Posterior vena cava (tissue), 2 donors: ENCODE measurements around the gene MTCL1. TPM values are rescaled to one million over a fixed set of nuclear protein-coding genes. Genes with fewer than 3 reads are reported as not detected.

ENCODE experiments used
- DNase-seq: peaks from one replicate; pipeline ENCODE4 v3.0.0-alpha.2; 2020; ENCODE audit warnings: low spot score
- intact Hi-C, 2 donors: fragments of 100-400 bp; cut with DNase I; formaldehyde crosslinking; loops; one replicate each; pipeline versions ENCODE4 v1.14.1 to v1.14.2; 2022 to 2023
- long read RNA-seq, 2 donors: library from polyadenylated mRNA; unstranded; transcript quantifications; one replicate each; pipeline ENCODE4 v2.0.0, GENCODE V29; 2020 to 2021
- total RNA-seq, 2 donors: library from RNA; stranded (reverse); fragmentation: NEBNext Ultra II Directional; extraction: Animal tissue kit (Norgen Biotek cat#: 25700); gene quantifications; one replicate each; pipeline ENCODE4 v1.2.1, GENCODE V29; 2021
- donor health status: DM: yes; HTN: yes; CAD: no.
- donor health status: DM: yes; HTN: yes; CAD: no.

The MTCL1 gene
- total RNA-seq, result 10 to 100 TPM in 1 of 2 donors, 1 to 10 TPM in 1; 7.4 to 17.2 TPM
- long read RNA-seq, donor 1, partial matches to known transcripts, result 1 of 2 reads
- long read RNA-seq, donor 1, other reads (novel, unspliced or antisense), result 1 of 2 reads
- long read RNA-seq, donor 2, partial matches to known transcripts, result 13 of 16 reads
- long read RNA-seq, donor 2, other reads (novel, unspliced or antisense), result 3 of 16 reads

GRCh38 chr18:8705238-8705960 is at the start of gene MTCL1:
MTCL1 (plus strand) TSS chr18:8705556; CDS start chr18:8705661, 105 bp downstream.
- no peak for DNase-seq
- intact Hi-C loops, result loop anchor here (10.0 kb wide), 2 partner anchors 89 to 279 kb away; no protein-coding TSS in a partner anchor

DNA sequence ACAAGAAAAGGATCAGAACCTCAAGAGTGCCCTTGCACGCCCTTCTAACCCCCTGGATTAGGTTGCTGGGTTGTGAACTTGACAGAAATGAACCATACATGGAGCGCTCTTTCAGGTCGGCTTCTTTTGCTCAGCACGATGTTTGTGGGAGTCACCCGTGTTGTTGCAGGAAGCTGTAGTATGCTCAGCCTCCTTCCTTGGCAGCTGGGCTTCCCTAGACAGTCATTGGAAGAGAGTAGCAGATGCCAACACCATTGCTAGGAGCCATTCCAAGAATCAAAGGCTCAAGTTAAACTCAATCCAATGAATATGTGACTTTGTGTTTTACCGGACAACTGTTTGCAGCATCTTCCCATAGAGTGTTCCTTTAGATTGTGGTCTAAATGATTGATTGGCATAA is 49.1 kb upstream of the MTCL1 start:
- intact Hi-C loops, result no loop called here
- no peak for DNase-seq

GRCh38 chr18:8657050-8657820 is 48.1 kb upstream of the MTCL1 start:
- intact Hi-C loops, result no loop called here
- no peak for DNase-seq

DNA sequence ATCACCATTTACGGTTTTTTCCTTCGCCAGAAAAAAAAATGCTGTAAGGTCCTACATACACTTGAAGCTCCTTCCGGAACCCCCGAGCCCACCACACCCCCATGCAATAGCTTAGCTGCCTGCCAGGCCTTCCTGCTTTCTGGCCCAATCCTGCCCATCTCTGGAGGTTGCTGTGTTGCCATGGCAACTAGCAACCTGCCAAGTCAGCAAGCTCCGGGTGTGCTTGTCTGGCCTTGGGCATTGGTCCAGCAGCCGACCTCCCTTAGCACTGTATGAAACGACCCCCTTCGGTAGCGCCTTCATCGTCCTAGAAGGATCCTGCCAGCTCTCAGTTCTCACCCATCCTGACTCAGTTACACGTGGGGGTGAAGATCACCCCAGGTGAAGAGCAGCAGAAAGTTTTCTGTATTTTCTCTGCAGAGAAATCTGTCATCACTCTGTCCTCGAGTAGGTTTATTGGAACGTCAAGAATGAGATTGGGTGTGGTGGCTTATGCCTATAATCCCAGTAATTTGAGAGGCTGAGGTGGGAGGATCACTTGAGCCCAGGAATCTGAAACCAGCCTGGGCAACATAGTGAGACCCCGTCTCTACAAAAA is 47.4 kb upstream of the MTCL1 start:
- intact Hi-C loops, result no loop called here
- no peak for DNase-seq

DNA sequence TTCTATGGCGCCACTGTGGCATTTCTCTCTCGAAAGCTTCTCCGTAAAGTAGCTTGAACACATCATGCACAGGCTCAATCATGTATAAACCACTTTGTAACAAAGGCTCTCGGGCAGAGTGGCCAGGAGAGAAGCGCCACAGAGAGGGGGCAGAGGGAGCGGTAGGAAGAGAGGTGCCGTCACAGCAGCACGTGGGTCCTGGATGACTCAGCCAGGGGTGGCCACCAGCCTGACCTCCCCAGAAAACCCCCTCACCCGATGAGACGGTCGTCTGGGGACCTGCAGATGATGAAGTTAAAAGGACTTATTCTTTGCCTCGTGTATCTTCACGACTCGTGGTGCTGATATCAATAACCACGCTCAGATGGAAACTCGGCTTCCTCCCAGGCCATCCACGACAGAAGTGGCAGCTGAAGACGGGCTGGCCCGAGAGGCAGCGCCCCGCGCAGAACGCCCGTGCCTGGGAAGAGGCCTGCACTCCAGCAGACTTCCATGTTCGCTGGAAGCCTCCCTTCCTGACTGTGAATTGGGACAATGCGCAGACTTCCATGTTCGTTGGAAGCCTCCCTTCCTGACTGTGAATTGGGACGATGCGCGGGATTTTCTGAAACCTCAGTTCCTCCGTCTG is 46.4 kb upstream of the MTCL1 start:
- intact Hi-C loops, result no loop called here
- no peak for DNase-seq

DNA sequence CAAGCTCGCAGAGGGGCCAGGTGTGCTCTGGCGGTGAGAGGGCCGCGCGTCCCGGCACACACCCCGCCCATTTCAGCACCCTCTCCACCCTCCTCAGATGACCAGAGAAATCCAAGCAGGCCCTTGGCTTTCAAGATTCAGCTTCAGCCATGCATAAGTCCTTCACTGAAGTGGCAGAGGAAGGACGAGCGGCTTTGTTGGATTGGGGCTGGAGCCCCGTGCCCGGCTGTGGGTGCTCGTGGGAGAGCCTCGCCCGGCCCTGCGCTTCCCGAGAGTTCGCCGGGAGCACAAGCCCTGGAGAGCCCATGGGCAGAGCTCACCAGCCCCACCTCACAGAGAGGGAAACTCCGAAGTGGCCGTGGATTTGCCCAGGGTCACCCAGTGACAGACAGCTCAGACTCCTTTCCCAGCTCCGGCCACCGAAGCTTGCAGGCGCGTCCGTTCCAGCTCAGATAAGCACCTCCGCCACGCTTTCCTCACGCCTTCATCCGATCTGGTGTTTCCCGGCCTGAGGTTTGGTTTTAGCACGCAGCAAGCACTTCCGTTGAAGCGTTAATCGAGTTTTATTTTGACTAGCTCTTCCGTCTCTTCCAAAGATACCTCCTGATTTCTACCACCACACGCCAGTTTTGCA is 45.6 kb upstream of the MTCL1 start:
- DNase-seq, result no peak
- intact Hi-C loops, result no loop called here

- intact Hi-C loops, result no loop called here
- no peak for DNase-seq
These were observed 45.0 kb upstream of the MTCL1 start for GRCh38 chr18:8660316-8660715.

DNA sequence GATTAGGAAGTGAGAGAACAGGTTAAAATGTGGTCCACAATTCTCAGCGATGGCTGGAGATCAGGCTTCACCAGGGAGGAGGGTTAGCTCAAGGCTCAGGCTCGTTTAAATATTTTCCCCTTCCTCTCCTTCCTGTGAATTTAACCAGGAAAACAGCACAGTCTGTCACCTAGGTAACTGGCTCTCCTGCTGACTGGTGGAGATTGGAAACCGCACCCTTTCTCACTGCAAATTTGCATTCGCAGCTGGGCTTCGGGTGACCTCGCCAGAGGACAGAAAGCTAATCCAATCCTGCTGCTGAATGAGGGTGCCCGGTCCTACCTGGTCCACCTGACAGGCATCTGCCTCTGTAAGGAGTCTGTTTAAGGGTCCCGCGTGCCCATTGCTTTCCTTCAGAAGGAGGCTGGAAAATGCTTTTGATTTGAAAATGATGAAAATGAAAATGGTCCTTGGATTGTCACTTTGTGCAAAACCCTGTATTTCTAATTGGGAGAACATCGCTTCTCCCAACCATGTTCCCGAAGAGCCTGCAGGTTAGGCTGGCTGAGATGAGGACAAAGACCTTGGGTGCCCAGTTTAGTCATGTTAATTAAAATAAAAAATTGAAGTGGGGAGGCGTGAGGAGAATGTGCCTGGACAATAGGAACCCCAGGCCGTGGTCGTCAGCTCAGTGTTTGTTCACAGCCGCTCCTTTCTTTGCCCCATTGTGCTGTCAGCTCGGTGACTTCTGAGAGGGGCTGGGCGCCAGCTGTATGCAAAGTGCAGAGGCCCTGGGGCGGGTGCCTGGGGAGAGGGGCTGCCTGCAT is 43.4 kb upstream of the MTCL1 start:
- DNase-seq, result no peak
- intact Hi-C loops, result no loop called here

GRCh38 chr18:8662560-8663255 is 42.6 kb upstream of the MTCL1 start:
- DNase-seq, result no peak
- intact Hi-C loops, result no loop called here

DNA sequence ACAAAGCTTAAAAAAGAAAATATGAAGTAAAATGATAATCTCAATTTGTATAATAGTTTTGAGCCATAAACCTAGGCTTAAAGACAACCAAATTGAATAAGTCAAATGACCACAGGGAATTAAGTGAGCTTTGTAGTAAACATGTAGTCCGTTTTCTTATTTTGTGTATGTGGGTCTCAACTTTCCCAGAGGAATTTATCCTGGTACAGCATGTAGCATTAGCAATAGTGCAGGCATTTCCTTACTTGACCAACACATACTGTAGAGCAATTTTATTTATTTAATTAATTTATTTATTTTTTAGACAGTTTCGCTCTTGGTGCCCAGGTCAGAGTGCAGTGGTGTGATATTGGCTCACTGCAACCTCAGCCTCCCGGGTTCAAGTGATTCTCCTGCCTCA is 37.5 kb upstream of the MTCL1 start:
- DNase-seq, result no peak
- intact Hi-C loops, result no loop called here

- intact Hi-C loops, result no loop called here
- DNase-seq, result no peak
These were observed 37.0 kb upstream of the MTCL1 start for GRCh38 chr18:8668381-8668780.

GRCh38 chr18:8669571-8669970 is 35.8 kb upstream of the MTCL1 start:
- DNase-seq, result no peak
- intact Hi-C loops, result no loop called here

DNA sequence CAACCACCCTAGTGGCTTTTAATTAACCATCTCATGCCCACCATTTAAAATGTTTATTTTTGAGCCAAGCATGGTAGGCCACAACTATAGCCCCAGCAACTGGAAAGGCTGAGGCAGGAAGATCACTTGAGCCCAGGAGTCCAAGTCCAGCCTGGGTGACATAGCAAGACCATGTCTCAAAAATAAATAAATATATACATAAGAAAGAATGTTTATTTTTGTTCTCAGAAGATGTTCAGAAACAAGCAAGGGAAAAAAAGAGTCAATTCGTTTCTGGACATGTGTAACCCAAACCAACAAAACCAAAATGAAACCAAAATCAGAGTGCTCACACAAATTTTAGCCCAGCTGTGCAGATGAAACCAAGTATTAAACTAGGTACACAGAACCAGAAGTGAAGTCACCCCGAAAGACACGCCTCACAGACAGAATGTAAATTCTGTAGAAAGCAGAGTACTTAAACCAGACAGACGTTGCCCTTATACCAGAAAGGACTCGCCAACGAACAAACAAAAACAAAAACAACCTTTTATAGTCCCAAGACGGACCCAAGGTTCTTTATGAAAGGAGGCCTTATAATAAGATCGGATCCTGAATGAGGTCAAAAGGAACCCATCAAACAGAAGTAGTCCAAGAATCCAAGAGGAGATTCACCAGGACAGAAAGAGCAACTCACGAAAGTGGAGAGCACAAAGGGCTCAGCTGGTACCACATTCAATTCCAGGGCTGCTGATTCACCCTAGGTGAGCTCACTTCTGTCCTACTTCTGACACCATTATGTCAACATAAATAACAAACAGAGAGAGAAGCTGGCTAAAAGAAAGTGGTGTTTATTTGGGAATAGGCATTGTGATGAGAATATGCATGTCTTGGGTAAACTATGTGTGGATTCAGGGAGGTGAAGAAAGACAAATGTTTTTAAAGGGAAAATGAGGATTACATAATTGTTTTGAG is 31.8 kb upstream of the MTCL1 start:
- no peak for DNase-seq
- intact Hi-C loops, result no loop called here

DNA sequence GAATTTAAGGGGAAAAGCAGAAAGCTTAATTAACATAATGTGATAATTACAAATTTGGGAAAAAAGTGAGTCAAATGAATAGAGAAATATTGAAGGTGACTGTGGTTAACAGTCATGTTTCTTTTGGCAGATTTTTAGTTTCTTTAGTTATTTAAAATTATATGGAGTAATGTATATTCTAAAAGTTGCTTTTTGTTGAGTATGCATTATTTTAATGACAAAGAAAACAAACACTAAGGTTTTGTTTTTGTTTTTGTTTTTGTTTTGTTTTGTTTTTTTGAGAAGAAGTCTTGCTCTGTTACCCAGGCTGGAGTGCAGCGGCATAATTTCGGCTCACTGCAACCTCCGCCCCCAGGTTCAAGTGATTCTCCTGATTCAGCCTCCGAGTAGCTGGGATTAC is 30.3 kb upstream of the MTCL1 start:
- intact Hi-C loops, result no loop called here
- DNase-seq, result no peak

- DNase-seq, result no peak
- intact Hi-C loops, result no loop called here
These were observed 24.2 kb upstream of the MTCL1 start for GRCh38 chr18:8681196-8681595.

GRCh38 chr18:8684577-8684976 is 20.8 kb upstream of the MTCL1 start:
- no peak for DNase-seq
- intact Hi-C loops, result no loop called here
